ENCODE results near the gene HCN3. TPM values are rescaled to one million over a fixed set of nuclear protein-coding genes. Genes with fewer than 3 reads are reported as not detected.

HCN3 gene
- total and polyA plus RNA-seq, 2 of the 13 experiments (the other 11 are each of a cell fraction or from before 2014, with no cell fraction given) = 2.4 to 10.2 TPM

DNA sequence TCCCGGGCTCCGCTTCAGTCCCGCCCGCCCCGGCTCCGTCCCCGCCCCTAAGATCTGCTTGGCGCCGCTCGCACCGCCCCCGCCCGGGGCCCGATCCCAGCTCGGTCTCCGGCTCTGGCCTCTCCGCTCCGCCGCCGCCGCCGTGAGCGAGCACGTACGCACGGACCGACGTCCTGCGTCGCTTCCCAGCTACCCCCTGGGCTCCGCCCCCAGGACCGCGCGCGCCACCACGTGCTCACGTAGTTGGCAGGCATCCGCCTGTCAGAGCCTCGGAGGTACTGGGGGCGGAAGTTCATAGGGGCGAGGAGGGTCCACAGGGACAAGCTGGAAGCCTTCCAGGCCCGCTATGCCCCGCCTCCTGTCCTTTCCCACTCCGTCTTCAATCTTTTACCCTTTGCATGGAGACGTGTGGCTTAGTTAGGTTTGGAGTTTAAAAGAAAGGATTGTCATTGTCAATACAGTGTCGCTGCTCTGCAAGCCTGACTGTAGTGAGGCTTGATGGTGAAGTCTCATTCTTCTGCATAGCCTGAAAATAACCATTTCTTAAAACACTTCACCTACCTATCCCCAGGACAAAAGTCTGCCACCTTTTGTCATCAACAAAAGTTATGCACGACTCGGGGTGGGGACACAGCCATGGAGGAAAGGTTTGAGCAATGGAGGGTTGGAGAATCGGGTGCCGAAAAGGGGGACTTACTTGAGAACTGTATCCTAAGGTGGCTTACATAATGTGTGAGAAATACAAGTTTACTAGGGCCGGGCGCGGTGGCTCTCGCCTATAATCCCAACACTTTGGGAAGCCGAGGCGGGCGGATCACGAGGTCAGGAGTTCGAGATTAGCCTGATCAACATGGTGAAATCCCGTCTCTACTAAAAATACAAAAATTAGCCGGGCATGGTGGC, 3.7 kb upstream of the HCN3 start, which contains the start of gene CLK2 (continued):
- no peak for TF ChIP-seq SIX4 (CRISPR knock-in tag; IDR thresholded peaks at IDR 0.05)
- peak; percentile 88 for TF ChIP-seq ZFX (CRISPR knock-in tag; IDR thresholded peaks at IDR 0.05; ENCODE audit: low read depth)
- no peak for TF ChIP-seq EEA1 (CRISPR knock-in tag; IDR thresholded peaks at IDR 0.05; ENCODE audit: borderline replicate concordance)
- peak; percentile 81 for TF ChIP-seq TGIF2 (CRISPR knock-in tag; IDR thresholded peaks at IDR 0.05)
- peak; percentile 88; the same call in 1 of the 2 replicates for TF ChIP-seq TARDBP (CRISPR knock-in tag; IDR thresholded peaks at IDR 0.05)
- TF ChIP-seq SNAPC2 (CRISPR knock-in tag; IDR thresholded peaks at IDR 0.05) = no peak; the same call in 1 of the 2 replicates
- TF ChIP-seq, protein P1, sequence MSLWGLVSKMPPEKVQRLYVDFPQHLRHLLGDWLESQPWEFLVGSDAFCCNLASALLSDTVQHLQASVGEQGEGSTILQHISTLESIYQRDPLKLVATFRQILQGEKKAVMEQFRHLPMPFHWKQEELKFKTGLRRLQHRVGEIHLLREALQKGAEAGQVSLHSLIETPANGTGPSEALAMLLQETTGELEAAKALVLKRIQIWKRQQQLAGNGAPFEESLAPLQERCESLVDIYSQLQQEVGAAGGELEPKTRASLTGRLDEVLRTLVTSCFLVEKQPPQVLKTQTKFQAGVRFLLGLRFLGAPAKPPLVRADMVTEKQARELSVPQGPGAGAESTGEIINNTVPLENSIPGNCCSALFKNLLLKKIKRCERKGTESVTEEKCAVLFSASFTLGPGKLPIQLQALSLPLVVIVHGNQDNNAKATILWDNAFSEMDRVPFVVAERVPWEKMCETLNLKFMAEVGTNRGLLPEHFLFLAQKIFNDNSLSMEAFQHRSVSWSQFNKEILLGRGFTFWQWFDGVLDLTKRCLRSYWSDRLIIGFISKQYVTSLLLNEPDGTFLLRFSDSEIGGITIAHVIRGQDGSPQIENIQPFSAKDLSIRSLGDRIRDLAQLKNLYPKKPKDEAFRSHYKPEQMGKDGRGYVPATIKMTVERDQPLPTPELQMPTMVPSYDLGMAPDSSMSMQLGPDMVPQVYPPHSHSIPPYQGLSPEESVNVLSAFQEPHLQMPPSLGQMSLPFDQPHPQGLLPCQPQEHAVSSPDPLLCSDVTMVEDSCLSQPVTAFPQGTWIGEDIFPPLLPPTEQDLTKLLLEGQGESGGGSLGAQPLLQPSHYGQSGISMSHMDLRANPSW (CRISPR knock-in tag; IDR thresholded peaks at IDR 0.05; ENCODE audit: borderline replicate concordance) = no peak
- peak; percentile 90 for TF ChIP-seq SP4 (CRISPR knock-in tag; IDR thresholded peaks at IDR 0.05)
- TF ChIP-seq JUN (CRISPR knock-in tag; IDR thresholded peaks at IDR 0.05) = no peak
- no peak for TF ChIP-seq ZBTB21 (CRISPR knock-in tag; IDR thresholded peaks at IDR 0.05)
- no peak for TF ChIP-seq ZNF879 (CRISPR knock-in tag; IDR thresholded peaks at IDR 0.05)
- TF ChIP-seq FOXA3 (CRISPR knock-in tag; IDR thresholded peaks at IDR 0.05) = peak; percentile 52; the same call in 1 of the 2 replicates
- TF ChIP-seq DBP (CRISPR knock-in tag; IDR thresholded peaks at IDR 0.05; ENCODE audit: not compliant biosample characterization) = no peak
- TF ChIP-seq, protein P2, sequence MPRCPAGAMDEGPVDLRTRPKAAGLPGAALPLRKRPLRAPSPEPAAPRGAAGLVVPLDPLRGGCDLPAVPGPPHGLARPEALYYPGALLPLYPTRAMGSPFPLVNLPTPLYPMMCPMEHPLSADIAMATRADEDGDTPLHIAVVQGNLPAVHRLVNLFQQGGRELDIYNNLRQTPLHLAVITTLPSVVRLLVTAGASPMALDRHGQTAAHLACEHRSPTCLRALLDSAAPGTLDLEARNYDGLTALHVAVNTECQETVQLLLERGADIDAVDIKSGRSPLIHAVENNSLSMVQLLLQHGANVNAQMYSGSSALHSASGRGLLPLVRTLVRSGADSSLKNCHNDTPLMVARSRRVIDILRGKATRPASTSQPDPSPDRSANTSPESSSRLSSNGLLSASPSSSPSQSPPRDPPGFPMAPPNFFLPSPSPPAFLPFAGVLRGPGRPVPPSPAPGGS (CRISPR knock-in tag; IDR thresholded peaks at IDR 0.05) = peak; percentile 77; the same call in 1 of the 2 replicates
- no peak for TF ChIP-seq RCOR2 (CRISPR knock-in tag; IDR thresholded peaks at IDR 0.05)
- TF ChIP-seq ZNF296 (CRISPR knock-in tag; conservative IDR thresholded peaks at IDR 0.05) = no peak
- TF ChIP-seq ZNF784 (CRISPR knock-in tag; IDR thresholded peaks at IDR 0.05; ENCODE audit: borderline replicate concordance) = no peak; the same call in 1 of the 2 replicates
- TF ChIP-seq ZNF547 (CRISPR knock-in tag; IDR thresholded peaks at IDR 0.05) = peak; percentile 83
- TF ChIP-seq THYN1 (CRISPR knock-in tag; IDR thresholded peaks at IDR 0.05; ENCODE audit: borderline replicate concordance, low read depth) = no peak
- TF ChIP-seq ZEB1 (IDR thresholded peaks at IDR 0.05; ENCODE audit: insufficient replicate concordance, low read depth) = no peak
- no peak for TF ChIP-seq MTF1 (CRISPR knock-in tag; IDR thresholded peaks at IDR 0.05)
- TF ChIP-seq, protein P3, sequence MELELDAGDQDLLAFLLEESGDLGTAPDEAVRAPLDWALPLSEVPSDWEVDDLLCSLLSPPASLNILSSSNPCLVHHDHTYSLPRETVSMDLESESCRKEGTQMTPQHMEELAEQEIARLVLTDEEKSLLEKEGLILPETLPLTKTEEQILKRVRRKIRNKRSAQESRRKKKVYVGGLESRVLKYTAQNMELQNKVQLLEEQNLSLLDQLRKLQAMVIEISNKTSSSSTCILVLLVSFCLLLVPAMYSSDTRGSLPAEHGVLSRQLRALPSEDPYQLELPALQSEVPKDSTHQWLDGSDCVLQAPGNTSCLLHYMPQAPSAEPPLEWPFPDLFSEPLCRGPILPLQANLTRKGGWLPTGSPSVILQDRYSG (CRISPR knock-in tag; IDR thresholded peaks at IDR 0.05) = no peak
